GM18511 (cell line): Measurements from ENCODE around the gene CCDC149.

Experiments used
- ATAC-seq: cut with Tn5 transposase; IDR thresholded peaks from one replicate; pipeline ENCODE4 v1.9.1; 2021; ENCODE audit warnings: mild to moderate bottlenecking, moderate library complexity; ENCODE audit not compliant: unreplicated experiment

The CCDC149 gene

DNA sequence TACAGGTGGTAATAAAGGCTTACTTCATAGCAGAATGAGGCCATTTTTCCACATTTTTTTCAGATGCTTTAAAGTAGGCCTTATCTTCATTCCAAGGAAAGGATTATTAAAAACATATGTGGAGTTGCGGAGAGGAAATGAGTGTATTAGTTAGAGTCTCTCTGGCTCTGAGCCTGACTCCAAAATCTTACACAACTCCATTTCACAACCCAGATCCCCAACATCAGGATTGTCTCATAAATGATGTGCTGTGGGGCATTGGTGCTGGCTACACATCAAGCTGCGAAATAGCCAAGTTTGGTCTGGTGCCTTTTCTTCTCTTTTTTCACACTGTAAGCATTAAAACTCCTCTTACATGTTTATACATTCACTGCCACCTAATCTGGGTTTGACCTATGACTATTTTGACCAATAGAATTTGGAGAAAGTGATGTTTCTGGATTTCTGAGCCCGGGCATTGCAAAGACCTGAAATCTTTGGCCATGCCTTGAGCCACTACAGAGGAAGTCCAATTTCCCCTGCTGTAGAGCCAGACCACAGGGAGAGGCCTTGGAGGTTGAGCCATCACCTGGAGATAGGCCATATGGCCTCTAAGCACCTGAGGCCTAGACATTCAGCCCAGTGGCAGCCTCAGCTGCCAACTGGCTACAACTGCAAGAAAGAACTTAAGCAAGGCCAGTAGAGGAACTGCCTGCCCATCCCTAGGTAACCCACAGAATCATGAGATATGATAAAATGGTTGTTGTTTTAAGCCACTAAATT is 134.2 kb downstream of the CCDC149 start:
- no peak for ATAC-seq

DNA sequence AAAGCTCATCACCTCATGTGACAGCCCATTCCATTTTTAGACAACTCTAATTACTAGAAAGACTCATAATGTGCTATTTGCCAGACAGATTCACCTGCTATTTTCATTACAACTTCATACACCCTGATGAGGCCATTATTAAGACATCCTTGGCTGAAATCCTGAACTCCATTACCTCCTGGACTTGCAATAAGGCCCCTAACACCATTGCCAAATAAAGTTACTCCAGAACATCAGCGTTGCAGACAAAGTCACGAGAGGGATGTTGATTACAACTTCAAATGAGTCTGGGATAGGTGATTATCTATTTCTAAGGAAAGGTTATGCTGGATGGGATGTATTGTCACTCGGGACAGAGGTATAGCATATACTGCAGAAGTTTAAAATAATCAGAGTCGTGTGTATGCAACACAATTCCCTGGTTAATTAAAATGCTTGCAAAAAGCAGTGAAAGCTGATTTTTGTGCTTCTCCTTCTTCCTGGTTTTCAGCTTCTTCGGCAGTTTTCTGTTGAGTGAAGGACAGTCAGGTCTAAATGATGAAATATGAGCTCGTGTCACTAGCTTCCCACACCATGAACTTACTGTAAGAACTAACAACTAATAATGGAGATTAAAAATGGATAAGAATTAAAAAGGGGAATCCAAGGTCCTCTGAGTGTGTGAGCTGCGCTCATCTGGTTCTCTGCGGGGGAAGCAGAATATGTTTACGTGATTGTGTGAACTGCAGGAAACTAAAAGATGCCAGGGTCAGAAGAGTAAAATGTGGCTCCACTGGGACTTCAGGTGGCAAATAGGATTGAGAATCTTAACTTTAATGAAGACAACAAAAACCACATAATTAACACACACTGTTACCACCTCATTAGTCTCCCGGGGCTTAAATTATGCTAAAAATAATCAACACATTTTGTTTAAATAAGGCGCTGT is 135.0 kb downstream of the CCDC149 start:
- no peak for ATAC-seq

DNA sequence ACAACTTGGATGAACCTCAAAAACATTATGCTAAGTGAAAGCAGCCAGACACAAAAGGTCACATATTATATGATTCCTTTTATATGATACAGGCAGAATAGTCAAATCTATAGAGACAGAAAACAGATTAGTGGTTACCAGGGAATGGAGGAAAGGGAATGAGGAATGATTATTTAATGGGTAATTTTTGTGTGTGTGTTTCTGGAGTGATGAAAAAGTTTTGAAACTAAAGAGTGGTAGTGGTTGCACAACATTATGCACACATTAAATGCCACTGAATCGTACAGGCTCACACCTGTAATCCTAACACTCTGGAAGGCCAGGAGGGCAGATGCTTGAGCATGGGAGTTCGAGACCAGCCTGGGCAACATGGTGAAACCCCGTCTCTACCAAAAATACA is 137.1 kb downstream of the CCDC149 start:
- no peak for ATAC-seq

DNA sequence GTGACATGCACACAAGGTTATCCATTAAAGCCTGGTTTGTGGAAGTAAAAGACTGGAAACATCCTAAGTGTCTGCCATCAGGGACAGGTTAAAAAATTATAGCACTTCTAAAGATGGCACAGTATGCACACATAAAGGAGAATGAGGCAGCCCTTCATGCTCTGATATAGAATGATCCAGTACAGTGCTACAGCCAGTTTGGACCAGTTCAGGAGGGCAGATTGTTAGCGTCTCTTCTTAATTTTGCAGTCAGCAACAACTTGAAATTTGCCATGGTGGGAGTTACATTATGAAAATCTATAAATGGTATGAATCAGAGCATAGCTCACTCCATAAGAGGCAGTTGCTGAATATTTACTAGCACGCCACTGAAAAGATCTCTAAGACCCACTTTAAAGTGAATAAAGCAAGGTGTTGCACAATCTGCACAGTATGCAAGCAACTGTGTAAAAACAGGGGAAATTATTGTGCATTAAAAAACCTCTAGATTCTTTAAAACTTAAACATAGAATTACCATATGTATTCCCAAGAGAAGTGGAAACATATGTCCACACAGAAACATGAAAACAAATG is 137.7 kb downstream of the CCDC149 start:
- no peak for ATAC-seq

DNA sequence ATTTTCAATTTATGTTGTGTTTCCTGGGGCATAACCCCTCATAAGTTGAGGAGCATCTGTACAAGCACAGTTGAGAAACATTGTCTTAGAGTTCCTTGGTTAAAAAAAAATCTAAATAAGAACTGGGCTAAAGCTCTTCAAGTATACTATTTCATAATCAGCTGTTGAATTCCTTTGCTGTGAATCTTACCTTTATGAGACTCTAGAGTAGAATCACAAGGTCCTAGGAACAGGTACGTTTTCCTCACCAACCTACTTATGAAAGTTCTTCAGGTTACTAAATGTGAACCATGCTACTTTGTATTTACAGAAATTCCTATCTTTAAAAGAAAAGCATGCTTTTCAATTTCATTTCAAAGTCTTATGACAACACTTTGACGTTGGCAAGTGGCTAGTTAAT is 138.4 kb downstream of the CCDC149 start:
- no peak for ATAC-seq

DNA sequence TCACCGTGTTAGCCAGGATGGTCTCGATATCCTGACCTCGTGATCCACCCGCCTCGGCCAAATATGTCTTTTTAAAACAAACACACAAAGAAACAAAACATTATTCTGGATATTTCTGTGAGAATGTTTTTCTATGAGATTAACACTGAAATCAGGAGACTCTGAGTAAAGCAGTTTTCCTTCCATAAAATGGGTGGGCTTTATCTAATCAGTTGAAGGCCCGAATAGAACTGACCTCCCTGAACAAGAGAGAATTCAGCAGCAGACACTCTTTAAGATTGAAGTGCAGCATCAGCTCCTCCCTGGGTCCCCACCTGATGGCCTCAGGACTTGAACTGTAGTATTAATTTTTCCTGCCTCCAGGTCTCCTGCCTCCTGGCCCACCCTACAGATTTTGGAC is 139.9 kb downstream of the CCDC149 start:
- no peak for ATAC-seq

DNA sequence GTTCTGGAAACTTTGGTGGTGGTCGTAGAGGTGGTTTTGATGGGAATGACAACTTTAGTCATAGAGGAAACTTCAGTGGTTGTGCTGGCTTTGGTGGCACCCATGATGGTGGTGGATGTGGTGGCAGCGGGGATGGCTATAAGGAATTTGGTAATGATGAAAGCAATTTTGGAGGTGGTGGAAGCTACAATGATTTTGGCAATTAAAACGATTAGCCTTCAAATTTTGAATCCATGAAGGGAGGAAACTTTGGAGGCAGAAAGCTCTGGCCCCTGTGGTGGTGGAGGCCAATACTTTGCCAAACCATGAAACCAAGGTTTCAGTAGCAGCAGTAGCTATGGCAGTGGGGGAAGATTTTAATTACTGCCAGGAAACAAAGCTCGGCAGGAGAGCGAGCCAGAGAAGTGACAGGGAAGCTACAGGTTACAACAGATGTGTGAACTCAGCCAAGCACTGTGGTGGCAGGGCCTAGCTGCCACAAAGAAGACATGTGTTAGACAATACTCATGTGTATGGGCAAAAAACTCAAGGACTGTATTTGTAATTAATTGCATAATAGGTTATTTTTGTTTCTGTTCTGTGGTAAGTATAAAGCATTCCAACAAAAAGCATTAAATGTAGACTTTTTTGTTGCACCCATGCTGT is 140.7 kb downstream of the CCDC149 start:
- no peak for ATAC-seq

DNA sequence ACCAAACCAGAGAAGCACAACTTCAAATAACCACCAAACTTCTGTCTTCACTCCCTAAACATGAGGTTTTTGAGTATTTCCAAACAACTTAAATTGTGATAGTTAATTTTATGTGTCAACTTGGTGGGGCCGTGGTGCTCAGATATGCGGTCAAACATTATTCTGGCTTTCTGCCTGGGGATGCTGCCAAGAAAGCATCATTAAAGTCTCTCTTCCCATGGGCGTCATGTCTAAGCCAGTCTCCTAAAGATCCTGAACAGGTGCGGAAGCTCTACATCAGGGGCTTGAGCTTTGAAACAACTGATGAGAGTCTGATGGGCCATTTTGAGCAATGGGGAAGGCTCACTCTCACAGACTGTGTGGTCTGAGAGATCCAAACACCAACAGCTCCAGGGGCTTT is 141.6 kb downstream of the CCDC149 start:
- no peak for ATAC-seq

DNA sequence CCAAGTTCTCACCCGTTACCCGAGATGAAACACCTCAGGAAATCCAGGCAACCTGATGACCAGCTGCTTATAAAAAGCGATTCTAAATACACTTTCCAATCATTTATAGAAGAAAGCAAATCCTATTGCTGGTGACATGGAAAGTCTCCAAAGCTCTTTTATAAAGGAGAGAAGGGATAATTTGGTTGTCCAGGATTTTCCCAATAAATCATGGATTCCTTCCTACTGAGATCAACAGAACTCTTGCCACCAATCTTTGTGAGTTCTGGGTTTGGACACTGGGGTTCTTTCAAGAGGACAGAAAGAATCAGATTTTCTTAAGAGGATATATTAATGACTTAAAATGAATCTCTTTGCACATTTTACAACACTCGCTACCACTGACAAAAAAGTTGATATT is 142.2 kb downstream of the CCDC149 start:
- ATAC-seq: no peak

DNA sequence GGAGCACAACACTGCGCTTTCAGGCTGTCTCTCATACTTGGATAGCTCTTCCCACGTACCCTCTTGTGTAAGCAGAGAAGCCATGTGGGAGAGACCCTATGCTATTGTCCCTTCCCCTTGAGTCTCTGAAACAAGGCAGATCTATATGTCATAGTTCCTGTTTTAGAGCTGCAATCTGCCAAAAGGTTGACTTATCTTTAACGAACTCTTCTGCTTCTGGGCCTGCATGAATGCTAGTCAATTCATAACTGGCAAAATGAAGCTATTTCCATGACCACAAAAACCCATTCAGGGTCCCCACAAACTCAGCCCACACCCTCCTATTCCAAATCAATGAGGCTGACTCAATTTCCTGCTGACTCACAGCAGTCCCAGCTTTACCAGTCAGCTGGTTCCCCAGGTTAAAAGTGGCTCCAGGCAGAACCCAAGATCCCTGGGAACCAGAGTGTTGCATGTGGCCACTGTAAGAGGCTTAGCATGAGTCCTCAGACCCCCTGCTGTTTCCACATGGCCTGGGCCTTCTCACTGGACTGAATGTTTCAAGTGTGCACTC is 142.7 kb downstream of the CCDC149 start:
- ATAC-seq: peak; percentile 76

DNA sequence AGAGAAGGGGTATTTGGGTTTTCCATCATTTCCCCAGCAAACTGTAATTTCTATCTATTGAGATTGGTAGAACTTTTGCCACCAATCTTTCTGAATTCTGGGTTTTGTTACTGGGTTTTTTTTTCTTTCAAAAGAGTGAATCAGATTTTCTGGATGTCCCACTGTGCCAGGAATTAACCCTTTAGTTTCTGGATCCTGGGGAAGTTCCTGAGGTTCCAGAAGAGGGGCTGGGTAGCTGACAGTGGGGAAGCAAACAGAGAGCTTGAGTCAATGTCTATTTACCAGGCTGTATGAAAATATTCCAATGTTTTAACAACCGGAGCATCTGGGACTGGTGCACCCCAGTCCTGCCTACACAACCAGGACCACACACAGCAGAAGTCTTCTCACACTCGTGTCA is 143.3 kb downstream of the CCDC149 start:
- ATAC-seq: peak; percentile 2

DNA sequence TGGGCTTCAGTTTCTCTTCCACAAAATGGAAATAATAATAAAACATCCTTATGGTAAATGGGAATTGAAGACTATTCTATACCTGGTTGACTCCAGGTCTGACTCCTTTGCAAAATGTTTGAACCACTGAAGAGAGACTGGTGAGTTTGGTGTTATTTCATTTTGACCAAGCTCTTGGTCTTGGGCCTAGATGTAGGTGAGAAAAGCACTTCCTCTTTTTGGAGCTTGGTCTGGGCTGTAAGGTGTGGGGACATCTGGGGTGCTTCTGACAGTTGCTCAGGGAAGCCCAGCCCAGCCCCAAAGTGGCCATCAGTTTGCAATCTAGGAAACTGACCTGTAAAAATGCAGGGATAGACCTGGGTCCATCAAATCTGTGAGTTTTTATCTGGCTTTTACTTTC is 144.2 kb downstream of the CCDC149 start:
- peak; percentile 84 for ATAC-seq

DNA sequence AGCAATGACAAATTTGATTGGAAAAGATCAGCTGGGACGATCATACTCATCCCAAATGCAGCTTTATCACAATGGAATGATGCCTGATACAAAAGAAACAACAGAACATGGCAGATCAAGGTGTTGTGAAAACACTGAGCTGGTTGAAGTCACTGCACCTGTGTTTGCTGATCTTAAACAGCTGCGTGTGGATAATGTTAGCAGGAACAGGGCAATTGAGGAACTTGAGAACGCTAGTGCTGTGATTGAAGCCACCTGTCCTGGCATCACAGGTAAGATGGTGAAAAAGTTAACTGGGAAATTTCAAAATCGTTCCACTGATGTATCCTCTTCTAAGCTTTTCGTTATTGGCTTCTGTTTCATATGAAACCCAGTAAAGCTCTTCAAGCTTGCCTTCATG is 144.8 kb downstream of the CCDC149 start:
- ATAC-seq: peak; percentile 6

DNA sequence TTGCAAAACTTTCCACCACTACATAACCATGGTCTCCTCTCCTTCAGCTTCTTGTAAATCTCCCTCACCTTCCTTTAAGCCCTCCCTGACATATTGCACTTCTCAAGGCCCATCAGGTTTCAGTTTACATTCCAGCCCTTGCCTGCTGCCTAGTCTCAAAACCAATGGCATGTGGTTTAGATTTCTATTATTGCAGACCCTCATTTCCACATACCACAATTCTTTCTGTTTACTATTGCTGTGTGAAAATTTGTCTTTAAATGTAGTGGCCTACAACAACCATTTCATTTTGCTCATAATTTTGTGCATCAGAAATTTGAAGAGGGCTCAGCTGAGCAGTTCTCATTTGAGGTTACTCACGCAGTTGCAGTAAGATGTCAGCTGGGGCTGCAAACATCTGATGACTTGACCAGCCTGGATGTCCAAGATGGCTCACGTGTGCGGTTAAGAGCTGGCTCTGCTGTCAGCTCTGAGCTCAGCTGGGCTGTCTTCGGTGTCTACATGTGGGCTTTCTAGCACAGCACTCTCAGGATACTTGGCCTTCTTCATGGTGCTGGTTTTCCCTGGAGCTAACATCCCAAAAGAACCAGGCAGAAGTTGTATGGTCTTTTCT is 147.4 kb downstream of the CCDC149 start:
- no peak for ATAC-seq

DNA sequence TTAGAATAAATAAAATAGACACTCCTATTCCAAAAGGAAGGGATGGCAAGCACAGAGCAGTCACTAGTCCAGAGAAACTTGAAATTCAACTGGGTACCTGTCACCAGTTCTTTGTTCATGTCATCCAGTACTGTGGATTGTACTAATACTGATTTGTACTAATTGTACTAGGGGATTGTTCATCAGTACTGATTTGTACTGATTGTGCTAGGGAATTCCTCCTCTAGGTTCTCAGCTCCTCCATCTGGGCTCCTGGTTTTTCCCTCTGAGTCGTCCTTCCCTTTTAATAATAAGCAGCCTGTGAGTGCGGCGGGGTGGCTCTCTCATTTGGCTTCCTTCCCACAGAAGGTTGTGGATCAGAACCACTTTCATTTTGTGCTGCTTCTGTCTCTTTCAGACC is 148.5 kb downstream of the CCDC149 start:
- no peak for ATAC-seq

DNA sequence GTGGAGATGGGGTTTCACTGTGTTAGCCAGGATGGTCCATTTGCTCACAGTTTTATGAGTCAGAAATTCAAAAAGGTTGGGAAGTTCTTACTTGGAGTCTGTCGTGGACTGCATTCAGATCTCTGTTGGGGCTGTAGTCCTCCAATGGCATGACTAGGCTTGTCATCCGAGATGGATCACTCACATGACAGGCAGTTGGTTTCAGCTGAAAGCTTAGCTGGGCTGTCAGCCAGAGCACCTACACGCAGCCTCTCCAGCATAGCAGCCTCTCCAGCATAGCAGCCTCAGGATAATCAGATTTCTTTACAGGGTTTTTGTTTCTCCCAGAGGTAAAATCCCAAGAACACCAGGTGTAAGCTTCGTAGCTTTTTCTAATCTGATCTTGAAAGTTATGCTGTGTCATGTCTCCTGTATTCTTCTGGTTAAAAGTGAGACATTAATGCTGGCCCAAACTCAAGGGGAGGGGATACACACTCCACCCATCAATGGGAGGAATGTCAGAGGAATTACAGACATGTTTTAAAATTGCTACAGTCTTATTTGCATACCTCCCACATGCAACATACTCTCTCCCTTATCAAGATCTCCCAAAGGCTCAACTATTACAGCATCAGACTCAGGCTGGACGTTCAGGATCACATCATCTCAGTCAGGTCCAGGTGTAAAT is 149.1 kb downstream of the CCDC149 start:
- no peak for ATAC-seq
